Inflammatory macrophage treated with lipopolysaccharide for 4 hours (primary cell): ENCODE data around the gene ATP5F1A.
A peak's percentile ranks its signal among the peaks of the same experiment; 100 is the strongest.

ENCODE experiments used
- DNase-seq: peaks from one replicate; pipeline ENCODE4 v3.0.0-alpha.2; 2020

Gene ATP5F1A

GRCh38 chr18:46042571-46043123 is 55.4 kb downstream of the ATP5F1A start:
- peak; percentile 85 for DNase-seq

GRCh38 chr18:46040747-46041104 is 57.4 kb downstream of the ATP5F1A start:
- DNase-seq = peak; percentile 69

- DNase-seq = peak; percentile 45
These were observed 57.9 kb downstream of the ATP5F1A start for GRCh38 chr18:46040033-46040746.

GRCh38 chr18:46037512-46038305 is 60.4 kb downstream of the ATP5F1A start:
- DNase-seq = no peak

- no peak for DNase-seq
These were observed 62.1 kb downstream of the ATP5F1A start for GRCh38 chr18:46035696-46036680.

- peak; percentile 82 for DNase-seq
These were observed 63.9 kb downstream of the ATP5F1A start for GRCh38 chr18:46034230-46034629.

GRCh38 chr18:46031741-46032140 is 66.4 kb downstream of the ATP5F1A start:
- DNase-seq = peak; percentile 75
